ENCODE results near the gene THUMPD2.
"Not testable (repeated sequence)": the region's sequence is repeated elsewhere in the genome, so short reads cannot be mapped to it uniquely, and the experiment has no call there.

The THUMPD2 gene

DNA sequence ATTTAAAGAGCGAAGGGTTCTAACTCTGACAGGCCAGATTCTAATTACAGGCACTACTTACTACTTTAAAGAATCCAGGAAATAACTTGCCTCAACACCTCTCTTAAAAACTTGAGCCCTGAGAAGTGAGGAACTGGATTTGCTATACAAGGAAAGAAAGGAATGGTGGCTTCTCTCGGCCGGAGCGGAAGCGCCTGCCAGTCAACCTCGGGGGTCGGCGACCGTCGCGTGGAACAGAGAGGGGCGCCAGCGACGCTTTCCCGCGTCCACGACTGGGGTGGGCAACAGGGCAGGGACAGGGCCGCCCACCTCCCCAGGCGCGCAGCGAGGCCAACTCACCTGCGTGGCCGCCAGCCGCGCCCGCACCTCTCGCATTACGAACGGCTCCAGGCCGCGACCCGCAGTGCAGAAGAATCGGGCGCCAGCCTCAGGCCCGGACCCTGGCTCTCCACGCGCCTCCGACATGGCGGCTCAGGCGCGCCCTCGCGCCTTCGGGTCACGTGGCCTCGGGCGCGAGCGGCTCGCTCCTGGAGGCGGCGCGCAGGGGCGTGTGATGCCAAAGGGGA lies at the start of gene THUMPD2:
THUMPD2 (minus strand) TSS at position 484 of the 566 bp plus-strand sequence; CDS start at position 465, 19 bp downstream.
- Histone ChIP-seq H3K36me3 (ENCODE audit: control insufficient read depth, insufficient read depth, low read length) (no peaks in the 10 kb centered on the region), H3K9ac (ENCODE audit: low read depth, low read length) (peak within 1 kb of the TSS; percentile 79), H3K4me3 (ENCODE audit: low read depth, low read length) (peak within 1 kb of the TSS; percentile 83), H3K9me3 (ENCODE audit: control insufficient read depth, insufficient read depth, low read length) (no peaks in the 10 kb centered on the region), H3K27me3 (ENCODE audit: control insufficient read depth, insufficient read depth, low read length) (no peaks in the 10 kb centered on the region), H3K4me1 (ENCODE audit: control insufficient read depth, insufficient read depth, low read length) (peaks cover 12% of the 10 kb centered on the region)

- H3K36me3 ChIP-seq (ENCODE audit: control insufficient read depth, insufficient read depth, low read length) = no peaks in the 10 kb centered on the region
- no peaks in the 10 kb centered on the region for H3K27me3 ChIP-seq (ENCODE audit: control insufficient read depth, insufficient read depth, low read length)
- no peak overlapping the region for H3K4me3 ChIP-seq (ENCODE audit: low read depth, low read length)
- H3K4me1 ChIP-seq (ENCODE audit: control insufficient read depth, insufficient read depth, low read length) = no peaks in the 10 kb centered on the region
- H3K9ac ChIP-seq (ENCODE audit: low read depth, low read length) = no peak overlapping the region
- H3K9me3 ChIP-seq (ENCODE audit: control insufficient read depth, insufficient read depth, low read length) = no peaks in the 10 kb centered on the region
Measured at GRCh38 chr2:39821871-39822270, 42.8 kb upstream of the THUMPD2 start.

- Histone ChIP-seq H3K9ac (ENCODE audit: low read depth, low read length) (no peak overlapping the region), H3K9me3 (ENCODE audit: control insufficient read depth, insufficient read depth, low read length) (no peaks in the 10 kb centered on the region), H3K4me1 (ENCODE audit: control insufficient read depth, insufficient read depth, low read length) (no peaks in the 10 kb centered on the region), H3K27me3 (ENCODE audit: control insufficient read depth, insufficient read depth, low read length) (no peaks in the 10 kb centered on the region), H3K36me3 (ENCODE audit: control insufficient read depth, insufficient read depth, low read length) (no peaks in the 10 kb centered on the region), H3K4me3 (ENCODE audit: low read depth, low read length) (no peak overlapping the region)
Measured at GRCh38 chr2:39816845-39817244, 37.8 kb upstream of the THUMPD2 start.

DNA sequence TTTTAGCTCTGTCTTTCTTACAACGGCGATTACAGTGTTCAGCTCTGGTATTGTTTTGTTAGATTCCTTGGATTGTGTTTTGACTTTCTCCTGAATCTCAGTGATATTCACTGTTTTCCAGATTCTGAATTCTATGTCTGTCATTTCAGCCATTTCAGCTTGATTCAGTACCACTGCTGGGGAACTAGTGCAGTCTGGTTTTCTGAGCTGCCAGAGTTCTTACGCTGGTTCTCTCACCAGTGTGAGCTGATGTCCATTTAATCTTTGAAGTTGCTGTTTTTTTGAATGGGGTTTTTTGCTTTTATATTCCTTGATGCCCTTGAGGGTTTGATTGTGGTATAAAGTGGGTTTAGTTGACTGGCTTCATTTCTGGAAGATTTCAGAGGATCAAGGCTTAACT lies 37.4 kb upstream of the THUMPD2 start:
- H3K9ac ChIP-seq (ENCODE audit: low read depth, low read length) = no peak overlapping the region
- H3K4me1 ChIP-seq (ENCODE audit: control insufficient read depth, insufficient read depth, low read length) = no peaks in the 10 kb centered on the region
- H3K9me3 ChIP-seq (ENCODE audit: control insufficient read depth, insufficient read depth, low read length) = no peaks in the 10 kb centered on the region
- H3K27me3 ChIP-seq (ENCODE audit: control insufficient read depth, insufficient read depth, low read length) = no peaks in the 10 kb centered on the region
- no peak overlapping the region for H3K4me3 ChIP-seq (ENCODE audit: low read depth, low read length)
- H3K36me3 ChIP-seq (ENCODE audit: control insufficient read depth, insufficient read depth, low read length) = no peaks in the 10 kb centered on the region

- Histone ChIP-seq H3K9me3 (ENCODE audit: control insufficient read depth, insufficient read depth, low read length) (no peaks in the 10 kb centered on the region), H3K4me3 (ENCODE audit: low read depth, low read length) (no peak overlapping the region), H3K9ac (ENCODE audit: low read depth, low read length) (no peak overlapping the region), H3K36me3 (ENCODE audit: control insufficient read depth, insufficient read depth, low read length) (no peaks in the 10 kb centered on the region), H3K4me1 (ENCODE audit: control insufficient read depth, insufficient read depth, low read length) (no peaks in the 10 kb centered on the region), H3K27me3 (ENCODE audit: control insufficient read depth, insufficient read depth, low read length) (no peaks in the 10 kb centered on the region)
Measured at GRCh38 chr2:39805936-39806608, 27.0 kb upstream of the THUMPD2 start.

DNA sequence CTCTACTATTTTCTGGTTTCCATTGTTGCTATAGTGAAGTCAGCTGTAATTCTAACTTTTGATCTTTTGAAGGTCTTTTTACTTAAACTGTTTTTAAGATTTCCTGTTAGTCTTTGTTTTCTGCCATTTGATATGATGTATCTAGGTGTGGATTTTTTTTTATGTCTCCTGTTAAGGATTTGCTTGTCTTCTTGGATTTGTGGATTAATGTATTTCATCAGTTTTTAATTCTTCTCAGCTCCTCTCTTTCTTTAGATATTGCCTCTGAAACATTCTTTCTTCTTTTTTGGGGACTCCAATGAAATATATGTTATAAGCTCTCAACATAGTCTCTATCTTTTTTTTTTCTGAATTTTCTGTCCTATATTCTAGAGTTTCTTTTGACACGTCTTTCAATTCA lies 24.8 kb upstream of the THUMPD2 start:
- H3K4me3 ChIP-seq (ENCODE audit: low read depth, low read length) = no peak overlapping the region
- no peaks in the 10 kb centered on the region for H3K36me3 ChIP-seq (ENCODE audit: control insufficient read depth, insufficient read depth, low read length)
- no peaks in the 10 kb centered on the region for H3K4me1 ChIP-seq (ENCODE audit: control insufficient read depth, insufficient read depth, low read length)
- no peaks in the 10 kb centered on the region for H3K27me3 ChIP-seq (ENCODE audit: control insufficient read depth, insufficient read depth, low read length)
- H3K9ac ChIP-seq (ENCODE audit: low read depth, low read length) = no peak overlapping the region
- no peaks in the 10 kb centered on the region for H3K9me3 ChIP-seq (ENCODE audit: control insufficient read depth, insufficient read depth, low read length)

DNA sequence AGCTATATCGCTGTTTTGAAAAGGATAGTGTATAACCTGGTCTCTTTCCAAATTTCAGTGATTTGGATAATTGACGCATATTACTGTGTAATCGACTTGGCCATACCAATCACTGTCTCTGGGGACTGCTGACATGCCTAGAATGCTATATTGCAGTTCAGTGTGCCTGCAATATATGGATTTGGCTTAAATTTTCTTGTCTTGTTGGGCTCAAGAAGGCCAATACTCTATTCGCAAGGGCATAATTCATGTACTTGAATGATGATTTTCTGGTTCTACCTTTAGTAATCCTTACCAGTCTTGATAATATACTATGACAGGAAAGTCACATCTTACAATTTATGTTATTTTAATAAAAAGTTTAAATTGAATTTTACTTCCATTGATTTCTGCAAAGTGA lies 21.7 kb upstream of the THUMPD2 start:
- H3K4me1 ChIP-seq (ENCODE audit: control insufficient read depth, insufficient read depth, low read length) = no peaks in the 10 kb centered on the region
- no peaks in the 10 kb centered on the region for H3K27me3 ChIP-seq (ENCODE audit: control insufficient read depth, insufficient read depth, low read length)
- no peak overlapping the region for H3K9ac ChIP-seq (ENCODE audit: low read depth, low read length)
- no peaks in the 10 kb centered on the region for H3K9me3 ChIP-seq (ENCODE audit: control insufficient read depth, insufficient read depth, low read length)
- H3K4me3 ChIP-seq (ENCODE audit: low read depth, low read length) = no peak overlapping the region
- H3K36me3 ChIP-seq (ENCODE audit: control insufficient read depth, insufficient read depth, low read length) = no peaks in the 10 kb centered on the region

- Histone ChIP-seq H3K27me3 (ENCODE audit: control insufficient read depth, insufficient read depth, low read length) (no peaks in the 10 kb centered on the region), H3K9ac (ENCODE audit: low read depth, low read length) (no peak overlapping the region), H3K4me1 (ENCODE audit: control insufficient read depth, insufficient read depth, low read length) (no peaks in the 10 kb centered on the region), H3K4me3 (ENCODE audit: low read depth, low read length) (no peak overlapping the region), H3K9me3 (ENCODE audit: control insufficient read depth, insufficient read depth, low read length) (no peaks in the 10 kb centered on the region), H3K36me3 (ENCODE audit: control insufficient read depth, insufficient read depth, low read length) (no peaks in the 10 kb centered on the region)
Measured at GRCh38 chr2:39796134-39796533, 17.1 kb upstream of the THUMPD2 start.

DNA sequence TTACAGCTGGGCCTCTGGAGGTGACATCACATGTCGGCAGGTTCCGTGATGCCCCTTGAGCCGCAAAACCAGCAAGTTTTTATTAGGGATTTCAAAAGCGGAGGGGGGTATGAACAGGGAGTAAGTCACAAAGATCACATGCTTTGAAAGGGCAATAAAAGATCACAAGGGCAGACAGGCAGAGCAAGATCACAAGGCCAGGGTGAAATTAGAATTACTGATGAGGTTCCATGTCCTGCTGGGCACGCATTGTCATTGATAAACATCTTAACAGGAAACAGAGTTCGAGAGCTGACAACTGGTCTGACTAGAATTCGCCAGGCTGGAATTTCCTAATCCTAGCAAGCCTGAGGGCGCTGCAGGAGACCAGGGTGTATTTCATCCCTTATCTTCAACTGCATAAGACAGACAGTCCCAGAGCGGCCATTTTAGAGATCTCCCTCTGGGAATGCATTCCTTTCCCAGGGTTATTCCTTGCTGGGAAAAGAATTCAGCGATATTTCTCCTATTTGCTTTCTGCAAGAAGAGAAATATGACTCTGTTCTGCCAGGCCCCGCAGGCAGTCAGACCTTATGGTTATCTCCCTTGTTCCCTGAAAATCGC lies 11.3 kb upstream of the THUMPD2 start:
- not testable (repeated sequence) for H3K9ac ChIP-seq (ENCODE audit: low read depth, low read length); H3K4me1 ChIP-seq (ENCODE audit: control insufficient read depth, insufficient read depth, low read length); H3K27me3 ChIP-seq (ENCODE audit: control insufficient read depth, insufficient read depth, low read length); H3K36me3 ChIP-seq (ENCODE audit: control insufficient read depth, insufficient read depth, low read length); H3K4me3 ChIP-seq (ENCODE audit: low read depth, low read length); H3K9me3 ChIP-seq (ENCODE audit: control insufficient read depth, insufficient read depth, low read length)

DNA sequence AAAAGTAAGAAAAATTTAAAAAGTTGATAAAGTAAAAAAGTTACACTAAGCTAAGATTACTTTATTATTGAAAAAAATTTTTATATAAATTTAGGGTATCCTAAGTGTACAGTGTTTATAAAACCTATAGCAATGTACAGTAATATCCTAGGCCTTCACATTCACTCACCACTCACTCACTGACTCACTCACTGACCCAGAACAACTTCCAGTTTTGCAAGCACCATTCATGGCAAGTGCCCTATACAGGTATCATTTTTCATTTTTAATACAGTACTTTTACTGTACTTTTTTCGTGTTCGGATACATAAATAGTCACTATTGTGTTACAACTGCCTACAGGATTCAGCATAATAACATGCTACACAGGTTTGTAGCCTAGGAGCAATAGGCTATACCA lies 8.9 kb upstream of the THUMPD2 start:
- H3K9me3 ChIP-seq (ENCODE audit: control insufficient read depth, insufficient read depth, low read length) = peaks cover 6% of the 10 kb centered on the region
- no peak overlapping the region for H3K9ac ChIP-seq (ENCODE audit: low read depth, low read length)
- no peak overlapping the region for H3K4me3 ChIP-seq (ENCODE audit: low read depth, low read length)
- no peaks in the 10 kb centered on the region for H3K36me3 ChIP-seq (ENCODE audit: control insufficient read depth, insufficient read depth, low read length)
- H3K27me3 ChIP-seq (ENCODE audit: control insufficient read depth, insufficient read depth, low read length) = no peaks in the 10 kb centered on the region
- no peaks in the 10 kb centered on the region for H3K4me1 ChIP-seq (ENCODE audit: control insufficient read depth, insufficient read depth, low read length)

DNA sequence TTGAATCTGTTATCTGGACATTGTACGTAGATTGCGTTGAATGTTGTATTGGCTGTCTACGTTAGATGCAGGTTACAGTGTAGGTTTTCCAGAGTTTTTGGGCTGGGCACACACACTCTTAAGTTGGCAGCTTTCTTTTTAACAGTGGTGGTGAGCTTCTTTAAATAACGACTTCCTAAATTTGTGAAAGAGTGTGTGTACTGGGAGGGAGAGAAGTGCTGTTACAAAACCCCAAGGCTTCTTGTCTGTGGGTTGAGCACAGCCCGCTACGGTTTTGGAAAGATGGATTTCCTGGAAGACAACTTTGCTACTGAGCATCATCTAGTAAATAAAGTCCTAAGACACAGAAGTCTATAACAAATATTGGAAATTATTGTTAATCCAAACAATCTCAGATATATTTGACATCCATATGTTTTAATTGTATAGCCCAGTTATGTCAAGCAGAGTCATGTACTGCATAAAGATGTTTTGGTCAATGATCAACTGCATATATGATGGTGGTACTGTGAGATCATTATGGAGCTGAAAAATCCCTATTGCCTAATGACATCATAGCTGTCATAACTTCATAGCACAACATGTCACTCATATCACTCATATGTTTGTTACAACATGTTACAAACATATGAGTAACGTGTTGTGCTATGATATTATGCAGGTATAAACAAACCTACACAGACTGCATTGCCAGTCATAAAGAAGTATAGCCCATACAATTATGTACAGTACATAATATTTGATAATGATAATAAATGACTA lies 7.9 kb upstream of the THUMPD2 start:
- H3K36me3 ChIP-seq (ENCODE audit: control insufficient read depth, insufficient read depth, low read length) = no peaks in the 10 kb centered on the region
- no peak overlapping the region for H3K4me3 ChIP-seq (ENCODE audit: low read depth, low read length)
- peaks cover 6% of the 10 kb centered on the region for H3K9me3 ChIP-seq (ENCODE audit: control insufficient read depth, insufficient read depth, low read length)
- no peaks in the 10 kb centered on the region for H3K27me3 ChIP-seq (ENCODE audit: control insufficient read depth, insufficient read depth, low read length)
- H3K4me1 ChIP-seq (ENCODE audit: control insufficient read depth, insufficient read depth, low read length) = no peaks in the 10 kb centered on the region
- no peak overlapping the region for H3K9ac ChIP-seq (ENCODE audit: low read depth, low read length)
